ENCODE results near the gene CGNL1. TPM values are rescaled to one million over a fixed set of nuclear protein-coding genes. Genes with fewer than 3 reads are reported as not detected.

CGNL1 gene
- total RNA-seq, 4 donors from 2014 or later: 40.7 to 74.4 (median 56.0) TPM

GRCh38 chr15:57468486-57468885 lies 92.2 kb downstream of the CGNL1 start:
- WGBS, 2 donors: 86 to 88% methylated on average over 4 of the region's 4 CpGs
- TF ChIP-seq CTCF (IDR thresholded peaks at IDR 0.05) (no peak), POLR2A (IDR thresholded peaks at IDR 0.05) (no peak)

GRCh38 chr15:57470543-57470942 lies 94.2 kb downstream of the CGNL1 start:
- TF ChIP-seq POLR2A (IDR thresholded peaks at IDR 0.05) (no peak), CTCF (IDR thresholded peaks at IDR 0.05) (no peak)
- DNase-seq: no peak
- Histone ChIP-seq H3K27ac (no peak overlapping the region), H3K27me3 (no peaks in the 10 kb centered on the region), H3K4me3 (replicated peaks in 1 of 3) (no peak overlapping the region), H3K36me3 (no peaks in the 10 kb centered on the region), H3K4me1 (peaks cover 0 to under 1% of the 10 kb centered on the region in 2 donors), H3K9me3 (no peaks in the 10 kb centered on the region)
- intact Hi-C loops (cut with DNase I): no loop called here
- WGBS, 2 donors: 89 to 97% methylated on average over 3 of the region's 3 CpGs

More at GRCh38 chr15:57468486-57468885, 92.2 kb downstream of the CGNL1 start:
- Histone ChIP-seq H3K36me3 (no peaks in the 10 kb centered on the region), H3K4me3 (replicated peaks in 1 of 3) (no peak overlapping the region), H3K27me3 (no peaks in the 10 kb centered on the region), H3K9me3 (no peaks in the 10 kb centered on the region), H3K4me1 (no peaks in the 10 kb centered on the region), H3K27ac (no peak overlapping the region)
- no peak for DNase-seq
- intact Hi-C loops (cut with DNase I): no loop called here

DNA sequence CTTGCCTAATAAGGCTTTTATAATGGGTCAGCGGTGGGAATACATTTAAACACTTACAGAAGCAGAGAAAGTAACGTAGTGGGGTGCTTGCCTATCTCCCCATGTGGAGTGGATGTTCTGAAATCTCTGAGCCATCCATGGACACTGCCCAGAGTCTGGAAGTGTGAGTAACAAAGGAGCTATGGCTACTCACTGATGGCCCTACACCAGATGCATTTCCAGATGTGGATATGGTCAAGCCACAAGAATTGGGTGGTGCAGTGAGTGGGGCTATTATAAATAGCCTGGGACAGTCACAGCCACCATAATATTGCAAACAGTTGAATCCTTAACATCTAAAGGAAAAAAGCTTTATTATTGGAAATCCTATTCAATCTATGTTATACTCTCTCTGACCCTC lies 96.6 kb downstream of the CGNL1 start:
- H3K27me3 ChIP-seq: no peaks in the 10 kb centered on the region
- TF ChIP-seq POLR2A (IDR thresholded peaks at IDR 0.05) (no peak), CTCF (IDR thresholded peaks at IDR 0.05) (no peak)
- H3K36me3 ChIP-seq: no peaks in the 10 kb centered on the region

DNA sequence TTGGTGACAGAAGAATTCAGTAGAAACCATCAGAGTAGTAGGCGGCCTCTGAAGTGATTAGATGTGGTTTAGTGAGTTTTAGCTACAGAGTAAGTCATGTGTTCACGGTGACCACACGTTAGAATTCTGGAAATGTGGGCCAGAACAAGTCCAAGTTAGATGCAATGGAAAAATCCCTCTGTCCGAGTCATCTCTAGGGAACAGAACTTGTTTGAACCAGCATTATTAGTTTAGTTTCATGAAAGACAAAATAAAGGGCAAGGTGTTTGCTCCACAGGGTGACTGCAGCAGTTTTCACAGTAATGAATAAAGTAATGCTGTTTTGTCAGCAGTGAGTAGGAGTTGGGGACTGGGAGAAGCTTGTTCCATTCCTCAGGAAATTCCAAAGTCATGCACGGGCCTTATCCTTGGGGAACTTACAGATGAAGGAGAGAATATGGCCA lies 100.2 kb downstream of the CGNL1 start:
- Histone ChIP-seq H3K36me3 (no peaks in the 10 kb centered on the region), H3K4me1 (peaks cover 41 to 44% of the 10 kb centered on the region in 2 donors), H3K27ac (peak overlapping the region; percentile 44 to 90 (median 80)), H3K9me3 (no peaks in the 10 kb centered on the region), H3K4me3 (replicated peaks in 1 of 3) (no peak overlapping the region), H3K27me3 (no peaks in the 10 kb centered on the region)
- intact Hi-C loops (cut with DNase I): no loop called here
- TF ChIP-seq POLR2A (IDR thresholded peaks at IDR 0.05) (peak in 1 of 2 donors; percentile 16), CTCF (IDR thresholded peaks at IDR 0.05) (no peak)
- DNase-seq: no peak
- 62 to 64% methylated on average over 5 of the region's 5 CpGs for WGBS, 2 donors

More for the DNA sequence above, 96.6 kb downstream of the CGNL1 start:
- H3K9me3 ChIP-seq: no peaks in the 10 kb centered on the region
- 89 to 96% methylated on average over 2 of the region's 2 CpGs for WGBS, 2 donors
- peaks cover 18 to 22% of the 10 kb centered on the region in 2 donors for H3K4me1 ChIP-seq
- H3K4me3 ChIP-seq (replicated peaks in 1 of 3): no peak overlapping the region
- H3K27ac ChIP-seq: no peak overlapping the region
- no peak for DNase-seq
- intact Hi-C loops (cut with DNase I): no loop called here

GRCh38 chr15:57477736-57478522 lies 101.6 kb downstream of the CGNL1 start:
- TF ChIP-seq POLR2A (IDR thresholded peaks at IDR 0.05) (no peak), CTCF (IDR thresholded peaks at IDR 0.05) (no peak)
- H3K27me3 ChIP-seq: no peaks in the 10 kb centered on the region
- 84 to 93% methylated on average over 9 of the region's 9 CpGs for WGBS, 2 donors
- no peaks in the 10 kb centered on the region for H3K9me3 ChIP-seq
- intact Hi-C loops (cut with DNase I): no loop called here
- H3K4me3 ChIP-seq (replicated peaks in 1 of 3): no peak overlapping the region
- DNase-seq: no peak
- peak overlapping the region; percentile 63 to 88 (median 80) for H3K27ac ChIP-seq
- no peaks in the 10 kb centered on the region for H3K36me3 ChIP-seq
- H3K4me1 ChIP-seq: peaks cover 44 to 47% of the 10 kb centered on the region in 2 donors
